Activated CD4-positive, alpha-beta T cell treated with anti-CD3 and anti-CD28 coated beads, Interleukin-2, amount 50 U/mL, for 24 hours (primary cell): ENCODE measurements around the gene PRKCA.
"Not testable (repeated sequence)": the region's sequence is repeated elsewhere in the genome, so short reads cannot be mapped to it uniquely, and the experiment has no call there.

ENCODE experiments used
- DNase-seq, 2 donors: peaks; one replicate each; pipeline ENCODE4 v3.0.0-alpha.2; 2020; ENCODE audit warnings: low read depth in 1 of 2, low spot score in 1 of 2

Gene PRKCA

DNA sequence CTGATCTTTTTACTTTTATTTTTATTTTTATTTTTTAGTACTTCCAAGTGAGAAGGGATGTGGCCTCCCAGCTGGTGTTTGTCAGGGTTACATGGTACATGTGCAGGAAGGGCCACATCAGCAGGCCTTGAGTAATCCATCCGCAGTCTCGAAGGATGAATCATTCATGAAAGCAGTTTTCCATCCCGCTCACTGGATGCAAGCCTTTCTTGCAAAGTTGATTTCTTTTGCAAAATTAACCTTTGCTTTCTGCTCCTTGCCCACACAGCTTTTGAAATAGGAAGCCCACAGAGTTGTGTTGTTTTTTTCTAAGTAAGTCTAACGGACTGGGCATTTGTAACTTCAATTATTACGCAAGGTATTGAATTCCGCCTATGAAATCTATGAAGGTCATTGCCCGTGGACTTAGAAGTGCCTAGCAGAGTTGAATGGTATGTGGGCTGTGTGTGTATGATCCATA lies 157.4 kb downstream of the PRKCA start:
- no peak for DNase-seq

DNA sequence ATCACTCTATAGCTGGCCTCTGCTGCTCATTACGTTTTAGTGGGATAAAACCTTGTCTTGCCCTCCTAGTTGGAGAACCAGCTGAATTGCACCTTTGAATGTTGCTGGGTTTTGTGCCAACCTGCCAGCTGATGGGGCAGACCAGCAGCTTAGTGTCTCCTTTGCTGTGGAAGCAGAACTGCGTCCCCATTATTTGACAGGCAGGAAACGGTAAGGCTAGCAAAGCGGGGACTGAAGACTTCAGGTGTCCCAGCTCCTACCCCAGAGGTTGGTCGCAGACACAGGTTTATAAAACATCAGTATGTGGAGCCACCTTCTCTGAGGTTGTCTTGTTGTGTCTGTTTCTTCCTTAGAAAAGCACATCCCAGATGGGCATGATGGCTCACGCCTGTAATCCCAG lies 158.1 kb downstream of the PRKCA start:
- no peak for DNase-seq

DNA sequence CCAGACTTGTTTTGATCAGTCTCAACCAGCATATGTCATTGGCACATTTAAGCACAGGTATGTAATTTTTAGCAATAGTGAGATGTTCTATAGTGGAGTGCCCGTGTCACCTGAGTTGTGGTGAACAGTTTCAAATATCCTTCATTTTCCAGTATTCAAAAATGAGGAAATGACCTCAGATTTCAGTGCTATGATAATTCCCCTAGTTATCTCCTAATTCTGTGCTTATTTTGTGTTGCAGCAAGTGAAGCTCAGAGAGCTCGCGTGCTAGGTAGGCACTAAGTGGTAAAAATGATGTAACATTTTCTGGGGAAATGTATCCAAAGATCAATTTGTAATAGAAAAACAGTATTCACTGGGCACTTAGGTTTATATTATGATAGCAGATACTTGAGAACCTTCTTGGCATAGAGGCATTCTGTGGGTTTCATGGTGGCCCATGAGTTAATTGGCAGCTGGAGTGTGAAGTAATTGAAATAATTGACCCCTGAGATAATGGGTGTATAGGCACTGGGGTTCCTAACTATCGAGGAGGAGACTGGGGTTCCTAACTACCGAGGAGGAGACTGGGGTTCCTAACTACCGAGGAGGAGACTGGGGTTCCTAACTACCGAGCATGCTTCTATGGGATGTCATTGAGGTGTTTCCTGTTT lies 159.1 kb downstream of the PRKCA start:
- no peak for DNase-seq

DNA sequence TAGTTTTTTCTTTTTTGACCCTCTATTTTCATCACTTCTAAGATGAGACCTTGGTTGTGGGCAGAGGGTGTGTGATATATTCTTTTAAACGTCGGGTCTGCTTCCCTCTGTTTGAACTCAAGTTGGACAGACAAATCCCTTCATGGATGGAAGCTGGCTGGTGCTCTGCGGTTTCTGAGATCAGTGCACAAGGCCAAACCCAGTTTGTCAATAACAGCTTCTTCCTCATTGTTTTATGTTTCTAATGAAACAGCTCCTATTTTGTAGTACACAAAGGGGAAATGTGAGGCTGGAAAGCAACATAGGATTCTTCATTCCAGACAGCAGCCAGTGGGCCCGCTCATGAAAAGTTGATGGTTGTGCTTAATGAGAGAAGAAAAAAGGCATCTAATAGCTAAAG lies 159.6 kb downstream of the PRKCA start:
- DNase-seq: no peak

DNA sequence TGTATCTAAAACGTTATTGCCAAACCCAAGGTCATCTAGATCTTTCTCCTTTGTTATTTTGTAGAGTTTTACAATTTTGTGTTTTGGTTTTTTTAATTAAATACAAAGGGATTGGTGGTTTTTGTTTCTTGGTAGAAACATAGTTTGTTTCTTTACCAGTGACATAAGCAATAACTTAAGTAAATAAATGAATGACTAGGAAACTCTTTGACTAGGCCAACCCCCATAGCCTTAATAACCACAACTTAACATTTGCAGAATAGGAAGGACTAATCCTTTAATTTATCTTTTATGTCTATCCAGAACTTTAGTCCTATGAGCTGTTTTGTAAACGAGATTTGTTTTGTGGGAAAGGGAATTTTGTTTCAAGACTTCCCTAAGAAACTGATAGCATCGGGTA lies 162.5 kb downstream of the PRKCA start:
- no peak for DNase-seq

DNA sequence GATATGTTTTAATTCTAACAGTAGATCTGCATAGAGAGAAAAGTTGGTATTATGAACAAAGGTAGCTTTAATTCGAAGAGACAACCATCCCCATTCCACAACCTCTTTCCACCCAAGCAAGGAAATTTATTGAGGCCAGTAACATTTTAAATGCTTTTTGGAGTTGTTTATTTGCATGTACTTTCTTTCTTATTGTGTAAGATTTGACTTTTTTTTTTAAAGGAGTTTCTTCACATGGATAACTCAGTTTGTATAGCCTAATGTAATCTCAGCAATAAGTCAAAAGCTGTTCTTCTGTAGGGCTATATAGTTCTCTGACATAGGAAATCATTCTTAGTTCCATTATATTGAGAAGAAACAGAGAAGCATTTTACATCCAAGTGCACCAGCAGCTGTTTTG lies 163.3 kb downstream of the PRKCA start:
- no peak for DNase-seq

DNA sequence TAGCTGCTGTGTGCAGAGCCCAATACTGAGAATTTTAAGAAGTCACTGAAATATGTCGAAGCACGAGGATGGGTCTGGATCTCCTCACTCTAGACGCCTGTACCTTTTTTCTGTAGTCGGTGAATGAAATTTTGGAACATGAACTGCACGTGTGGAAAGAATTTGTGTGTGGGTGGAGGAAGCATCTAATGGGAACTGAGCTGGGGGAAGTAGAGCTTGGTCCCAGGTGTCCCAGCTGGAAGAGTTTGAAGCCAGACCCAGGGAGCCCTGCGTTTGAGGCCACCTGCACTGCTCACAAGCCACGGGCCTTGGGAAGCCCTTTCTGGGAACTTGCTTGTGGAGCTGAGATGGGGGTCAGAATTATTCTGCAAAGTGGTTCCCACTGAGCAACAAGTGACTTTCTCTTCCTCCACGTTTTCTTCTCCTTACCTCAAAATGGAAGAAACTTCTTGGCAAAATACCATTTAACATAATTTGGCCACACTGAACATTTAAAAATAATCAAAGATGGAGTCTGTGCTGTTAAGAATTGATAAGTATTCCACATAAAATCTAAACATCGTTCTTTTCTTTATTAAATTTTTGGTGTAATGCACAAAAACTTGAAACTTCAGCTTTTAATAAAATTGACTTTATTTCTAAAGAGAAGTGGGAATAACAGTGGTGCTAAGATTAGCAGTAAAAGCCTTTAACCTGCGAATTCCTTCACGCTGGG lies 163.8 kb downstream of the PRKCA start:
- no peak for DNase-seq

DNA sequence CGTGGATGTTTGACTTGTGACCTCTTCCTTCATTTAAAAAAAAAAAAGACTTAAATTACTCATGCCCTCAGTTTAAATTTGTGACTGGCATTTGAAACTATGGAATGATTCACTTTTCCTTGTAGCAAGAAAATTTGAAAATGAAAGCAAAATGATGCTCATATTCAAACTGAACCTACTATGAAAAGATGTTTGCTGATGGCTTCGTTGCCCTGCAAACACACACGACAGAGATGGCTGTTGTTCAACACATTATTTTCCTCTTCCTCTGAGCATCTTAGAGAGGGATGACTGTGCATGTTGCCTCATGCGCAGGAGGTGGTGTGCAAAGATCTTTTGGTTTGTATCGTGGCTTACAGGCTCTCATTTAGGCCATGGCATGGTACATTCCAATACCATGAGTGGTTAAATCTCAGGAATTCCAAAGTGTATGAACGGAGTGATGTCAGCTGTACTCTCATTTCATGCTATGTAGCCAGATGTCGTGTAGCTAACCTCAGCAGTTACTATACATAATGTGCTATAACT lies 164.5 kb downstream of the PRKCA start:
- peak in 1 of 2 donors; percentile 55 for DNase-seq

DNA sequence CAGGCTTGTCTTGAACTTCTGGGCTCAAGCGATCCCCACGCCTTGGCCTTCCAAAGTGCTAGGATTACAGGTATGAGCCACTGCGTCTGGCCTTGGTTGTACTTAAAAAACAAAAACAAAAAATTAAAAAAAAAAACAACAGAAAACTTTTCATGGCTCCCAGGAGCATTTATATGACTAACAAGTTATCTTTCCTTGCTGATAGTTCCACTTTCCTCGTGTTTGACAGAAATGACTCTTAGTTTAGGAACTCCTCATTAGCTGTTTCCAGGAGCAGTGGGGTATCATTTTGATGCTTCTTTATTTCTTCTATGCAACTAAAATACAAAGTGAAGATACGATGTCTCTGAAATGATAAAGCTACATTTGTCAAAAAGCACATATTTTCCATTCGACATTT lies 165.4 kb downstream of the PRKCA start:
- DNase-seq: no peak

DNA sequence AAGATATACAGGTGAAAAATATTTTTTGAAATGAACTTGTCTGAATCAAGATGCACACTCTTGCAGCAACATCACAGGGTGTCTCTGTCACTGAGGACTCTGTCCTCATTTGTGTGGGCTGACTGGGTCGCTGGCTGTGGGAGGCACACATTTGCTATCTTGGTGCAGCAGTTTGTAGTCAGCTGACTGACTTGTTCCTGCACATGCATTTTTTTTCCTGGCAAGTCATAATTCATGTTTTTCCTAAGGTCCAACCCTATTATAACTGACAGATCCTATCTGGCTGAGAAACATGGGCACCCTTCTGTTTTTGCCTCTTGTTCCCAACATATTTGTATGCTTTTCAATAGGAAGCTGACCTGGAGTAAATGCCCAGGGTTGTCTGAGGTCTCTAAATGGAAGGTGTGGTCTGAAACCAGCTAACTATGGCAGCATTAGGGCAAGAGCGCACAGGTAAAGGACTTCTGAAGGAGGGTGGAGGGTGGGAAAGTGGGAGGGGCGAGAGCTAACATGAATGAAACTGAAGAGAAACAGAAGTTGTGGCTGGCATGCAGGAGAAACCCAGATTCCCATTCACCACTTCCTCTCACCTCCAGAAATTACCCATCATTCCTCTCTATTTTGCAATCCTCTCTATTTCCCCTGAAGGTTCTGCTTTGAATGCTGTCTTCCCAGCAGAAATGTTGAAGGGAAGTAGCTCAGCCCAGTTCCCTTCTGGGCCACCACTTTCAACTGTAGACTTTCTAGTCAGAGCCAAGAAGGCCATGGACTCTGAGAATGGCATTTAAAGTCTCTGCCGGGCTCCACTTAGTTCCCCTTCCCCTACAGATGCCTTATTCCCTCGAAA lies 166.1 kb downstream of the PRKCA start:
- no peak for DNase-seq

DNA sequence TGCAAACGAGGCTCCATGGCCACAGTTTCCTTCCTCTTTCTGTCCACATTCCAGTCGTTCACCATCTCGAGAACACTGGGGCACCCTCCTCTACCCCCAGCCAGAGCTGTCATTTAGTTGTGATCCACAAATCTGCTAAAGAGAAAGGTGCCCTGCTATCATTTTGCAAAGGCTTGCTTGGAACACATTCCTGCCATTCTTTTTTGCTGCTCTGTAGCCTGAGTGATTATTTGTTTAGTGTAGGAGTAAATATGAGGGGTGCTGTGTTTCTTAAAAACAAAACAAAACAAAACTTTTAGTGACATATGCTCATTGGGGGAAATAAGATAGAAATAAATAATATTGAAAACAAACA lies 166.7 kb downstream of the PRKCA start:
- no peak for DNase-seq

DNA sequence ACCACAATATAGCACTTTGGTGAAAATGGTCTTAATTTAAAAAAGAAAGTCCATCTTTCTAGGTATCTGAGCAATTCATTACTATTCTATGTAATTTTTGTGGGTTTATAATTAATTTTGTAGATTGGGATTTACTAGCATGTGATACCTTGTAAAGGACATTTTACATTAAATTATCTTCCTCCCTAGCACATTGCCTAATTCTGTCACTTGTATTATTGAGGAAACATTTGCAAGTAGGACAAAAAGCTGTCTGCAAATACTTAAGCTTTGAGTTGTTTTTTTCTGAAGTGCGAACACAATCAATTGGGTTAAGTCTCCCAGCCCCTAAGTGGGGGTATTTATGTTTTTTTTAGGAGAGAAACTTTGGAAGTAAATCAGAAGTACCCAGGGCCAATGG lies 167.0 kb downstream of the PRKCA start:
- DNase-seq: no peak

DNA sequence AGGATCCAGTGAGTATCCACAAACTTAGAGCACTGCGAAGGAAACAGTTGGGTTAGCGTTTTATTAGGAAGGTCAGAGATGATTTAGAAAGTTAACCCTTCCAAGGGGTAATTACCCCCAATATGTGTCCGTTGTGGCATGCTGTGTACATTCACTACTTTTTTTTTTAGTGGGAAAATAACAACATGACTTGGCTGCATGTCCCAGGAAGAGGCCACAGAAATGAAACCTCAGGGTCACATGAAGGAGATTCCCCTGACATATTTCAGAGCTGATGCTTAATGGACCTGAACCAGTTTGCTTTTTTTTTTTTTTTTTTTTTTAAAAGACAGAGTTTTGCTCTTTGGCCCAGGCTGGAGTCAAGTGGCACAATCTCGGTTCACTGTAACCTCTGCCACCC lies 167.5 kb downstream of the PRKCA start:
- no peak for DNase-seq

DNA sequence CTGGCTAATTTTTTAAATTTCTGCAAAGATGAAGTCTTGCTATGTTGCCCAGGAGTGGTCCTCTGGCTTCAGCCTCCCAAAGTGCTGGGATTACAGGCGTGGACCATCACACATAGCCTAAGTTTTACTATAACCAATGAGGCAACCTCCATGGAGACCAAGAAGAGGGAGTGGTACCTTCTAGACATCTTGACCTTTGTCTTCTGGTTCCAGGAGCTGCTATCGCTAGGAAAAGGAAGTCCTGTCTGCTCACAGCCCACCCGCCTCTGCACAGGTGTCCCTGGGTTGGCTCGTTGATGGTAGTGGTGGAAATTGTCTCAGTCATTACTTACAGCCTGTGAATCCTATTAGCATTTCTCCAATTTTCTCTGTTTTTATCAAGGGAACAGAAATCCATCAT lies 169.7 kb downstream of the PRKCA start:
- DNase-seq: no peak

DNA sequence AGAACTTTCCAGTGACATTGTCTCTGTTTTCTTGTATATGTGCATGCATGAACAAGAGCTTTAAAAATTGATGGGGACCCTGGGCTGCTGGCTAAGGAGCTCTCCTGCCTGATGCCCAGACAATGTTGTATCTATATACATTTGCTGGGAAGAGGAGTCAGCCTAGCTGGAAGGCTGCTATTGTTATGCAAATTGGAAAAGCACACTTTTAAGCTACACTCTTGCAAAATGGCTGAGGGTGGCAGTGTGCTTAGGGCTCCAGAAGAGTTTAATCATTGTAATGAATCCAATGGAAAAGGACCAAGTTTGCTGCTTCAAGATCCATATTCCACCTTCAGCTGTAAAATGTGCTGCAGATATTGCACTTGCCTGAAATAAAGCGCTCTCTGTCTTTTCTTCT lies 171.8 kb downstream of the PRKCA start:
- no peak for DNase-seq

DNA sequence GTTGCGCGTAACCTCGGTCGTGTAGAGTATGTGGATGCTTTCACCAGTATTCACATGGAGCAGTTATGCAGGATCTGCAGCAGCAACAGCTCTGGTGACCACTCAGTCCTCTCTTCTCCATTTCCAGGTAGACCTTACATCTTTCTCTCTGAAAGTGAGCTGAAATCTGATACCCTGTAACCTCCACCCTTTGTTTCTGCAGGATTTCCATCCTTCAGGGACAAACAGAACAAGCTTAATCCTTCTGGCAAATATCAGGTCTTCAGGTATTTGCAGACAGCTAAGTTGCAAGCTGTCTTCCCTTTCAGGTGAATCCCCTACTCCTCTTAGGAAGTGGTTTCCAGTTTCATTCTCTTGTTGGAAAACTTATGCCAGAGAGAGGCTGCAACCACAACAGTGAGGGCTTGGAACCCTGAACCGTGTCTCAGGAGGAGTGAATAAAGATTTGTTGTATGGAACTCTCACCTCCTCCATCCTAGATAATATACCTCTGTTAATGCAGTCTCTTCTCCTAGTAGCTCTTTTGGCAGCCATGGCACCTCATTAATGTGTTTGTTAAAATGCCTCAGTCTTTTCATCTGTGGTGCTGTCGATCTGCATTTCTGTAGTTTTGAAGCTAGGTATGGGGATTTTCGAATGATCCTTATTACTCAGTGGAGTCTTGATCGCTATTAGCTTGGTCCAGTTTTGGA lies 172.5 kb downstream of the PRKCA start:
- no peak for DNase-seq

DNA sequence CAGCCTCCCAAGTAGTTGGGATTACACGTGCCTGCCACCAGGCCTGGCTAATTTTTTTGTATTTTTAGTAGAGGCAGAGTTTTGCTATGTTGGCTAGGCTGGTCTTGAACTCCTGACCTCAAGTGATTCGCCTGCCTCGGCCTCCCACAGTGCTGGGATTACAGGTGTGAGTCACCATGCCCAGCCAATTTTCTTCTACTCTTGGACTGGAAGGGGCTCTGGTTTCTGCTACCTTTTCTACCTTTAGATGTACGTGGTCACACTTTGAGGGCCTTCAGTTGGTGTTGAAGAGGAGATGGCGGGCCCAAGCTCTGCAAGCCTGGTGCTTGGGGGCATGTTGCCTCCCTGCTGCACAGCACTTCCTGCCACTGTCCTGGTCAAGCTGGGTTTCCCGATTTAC lies 173.6 kb downstream of the PRKCA start:
- no peak for DNase-seq

DNA sequence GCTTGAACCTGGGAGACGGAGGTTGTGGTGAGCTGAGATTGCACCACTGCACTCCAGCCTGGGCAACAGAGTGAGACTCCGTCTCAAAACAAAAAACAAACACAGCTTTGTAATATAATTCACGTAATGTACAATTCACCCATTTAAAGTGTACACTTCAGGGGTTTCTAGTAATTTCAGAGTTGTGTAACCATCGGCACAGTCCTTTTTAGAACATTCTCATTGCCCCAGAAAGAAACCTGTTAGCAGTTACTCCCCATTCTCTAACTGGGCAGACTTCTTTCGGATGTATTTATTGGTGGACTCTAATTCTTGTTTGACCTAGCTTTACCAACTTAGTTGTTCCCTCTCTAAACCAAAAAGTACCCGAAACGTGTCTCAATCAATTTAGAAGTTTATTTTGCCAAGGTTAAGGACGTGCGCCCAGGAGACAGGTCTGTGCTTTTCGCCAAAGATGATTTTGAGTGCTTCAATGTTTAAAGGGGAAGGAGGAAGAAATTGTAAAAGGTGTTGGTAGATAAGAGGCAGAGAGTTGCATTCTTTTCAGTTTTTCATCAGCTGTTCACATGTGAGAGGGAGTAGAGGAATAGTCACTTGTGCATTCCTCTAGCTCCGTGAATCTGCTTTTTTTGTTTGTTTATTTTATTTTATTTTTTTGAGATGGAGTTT lies 175.3 kb downstream of the PRKCA start:
- DNase-seq: no peak

DNA sequence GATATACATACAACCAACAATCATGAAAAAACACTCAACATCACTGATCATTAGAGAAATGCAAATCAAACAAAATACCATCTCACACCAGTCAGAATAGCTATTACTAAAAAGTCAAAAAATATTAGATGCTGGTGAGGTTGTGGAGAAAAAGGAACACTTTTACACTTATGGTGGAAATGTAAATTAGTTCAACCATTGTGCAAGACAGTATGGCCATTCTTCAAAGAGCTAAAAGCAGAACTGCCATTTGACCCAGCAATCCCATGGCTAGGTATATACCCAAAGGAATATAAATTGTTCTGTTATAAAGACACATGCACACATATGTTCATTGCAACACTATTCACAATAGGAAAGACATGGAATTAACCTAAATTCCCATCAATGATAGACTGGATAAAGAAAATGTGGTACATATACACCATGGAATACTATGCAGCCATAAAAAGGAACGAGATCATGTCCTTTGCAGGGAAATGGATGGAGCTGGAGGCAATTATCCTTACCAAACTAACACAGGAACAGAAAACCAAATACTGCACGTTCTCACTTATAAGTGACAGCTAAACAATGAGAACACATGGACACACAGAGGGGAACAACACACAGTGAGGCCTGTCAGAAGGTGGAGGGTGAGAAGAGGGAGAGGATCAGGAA lies 176.9 kb downstream of the PRKCA start:
- not testable (repeated sequence) for DNase-seq

DNA sequence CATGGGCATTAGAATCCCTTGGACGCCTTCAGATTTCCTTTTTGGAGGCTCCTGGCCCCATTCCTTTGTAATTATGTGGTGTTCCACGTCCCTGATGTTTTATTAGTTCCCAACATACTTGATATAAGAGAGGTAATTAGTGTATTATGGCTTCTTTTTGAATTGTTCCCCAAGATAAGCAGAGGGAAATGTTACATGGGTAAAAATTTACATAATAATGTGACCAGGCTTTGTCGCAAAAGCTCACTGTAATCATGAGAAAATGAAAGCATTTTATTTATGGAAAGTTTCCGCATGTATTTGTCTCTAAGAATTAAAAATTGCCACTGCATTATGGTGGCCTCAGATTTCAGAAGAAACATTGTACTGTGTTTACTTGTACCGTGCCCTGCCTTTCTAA lies 177.8 kb downstream of the PRKCA start:
- DNase-seq: no peak
